SK-N-SH (cell line): ENCODE measurements around the gene SPATA19.

Source experiments
- CHD2 ChIP-seq: fragments of 150-350 bp; IDR thresholded peaks from 2 replicates; pipeline ENCODE4 v1.6.1; 2018; ENCODE audit warnings: low read length; ENCODE audit not compliant: partially characterized antibody
- CTCF ChIP-seq: fragments of 200-600 bp; sonication (generic); IDR thresholded peaks from 2 replicates; pipeline ENCODE4 v1.6.1; 2017; ENCODE audit warnings: antibody characterized with exemption, mild to moderate bottlenecking, moderate library complexity
- ELF1 ChIP-seq: IDR thresholded peaks from 2 replicates; pipeline ENCODE4 v1.4.0; 2012
- PBX3 ChIP-seq: IDR thresholded peaks from 2 replicates; pipeline ENCODE4; 2012
- REST ChIP-seq: IDR thresholded peaks from 2 replicates; pipeline ENCODE4 v1.6.1; 2012; ENCODE audit warnings: mild to moderate bottlenecking, low read depth, low read length, moderate library complexity
- RFX5 ChIP-seq: IDR thresholded peaks from 2 replicates; pipeline ENCODE4 v1.6.1; 2012; ENCODE audit warnings: mild to moderate bottlenecking, improper control_type of control experiment, low read length
- SIN3A ChIP-seq: IDR thresholded peaks from 2 replicates; pipeline ENCODE4 v1.6.1; 2012; ENCODE audit warnings: low read depth, mild to moderate bottlenecking, low read length, moderate library complexity, borderline replicate concordance

- TF ChIP-seq CTCF (no peak), SIN3A (no peak), PBX3 (no peak), RFX5 (no peak), ELF1 (no peak), REST (no peak), CHD2 (no peak)
These were observed 27.9 kb downstream of the SPATA19 start for GRCh38 chr11:133817449-133817848.
